GM18499 (cell line): ENCODE results near the gene CCL19.

Experiments
- ATAC-seq: cut with Tn5 transposase; IDR thresholded peaks from one replicate; pipeline ENCODE4 v1.9.1; 2021; ENCODE audit warnings: moderate number of reproducible peaks; ENCODE audit not compliant: insufficient read depth, unreplicated experiment

CCL19 gene

GRCh38 chr9:34644766-34645314 lies 46.2 kb downstream of the CCL19 start:
- no peak for ATAC-seq

DNA sequence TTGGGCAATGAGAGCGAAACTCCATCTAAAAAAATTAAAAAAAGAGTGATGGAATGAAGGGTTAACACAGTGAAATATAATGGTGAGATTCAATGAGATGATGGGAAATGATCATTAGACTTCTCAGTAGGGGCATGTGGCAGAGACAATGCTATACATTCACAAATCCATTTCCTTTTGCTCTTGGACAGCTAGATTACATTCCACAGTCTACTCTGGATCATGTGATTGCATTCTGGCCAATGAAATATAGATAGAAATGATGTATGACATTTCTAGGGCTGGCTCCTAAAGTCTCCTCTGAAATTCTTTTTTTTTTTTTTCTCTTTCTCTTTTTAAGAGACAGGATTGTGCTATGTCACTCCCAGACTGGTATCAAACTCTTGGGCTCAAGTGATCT lies 48.4 kb downstream of the CCL19 start:
- no peak for ATAC-seq
